Upper lobe of left lung (tissue), 4 donors: ENCODE results near the gene C16orf92.

Experiments used
- CTCF ChIP-seq, 6 experiments: fragments of 450-650 bp in 4 of 6; fragments of 200-600 bp in 2 of 6; sonication (generic) in 2 of 6; IDR thresholded peaks; one replicate each; pipeline ENCODE4 v1.5.1; 2016 to 2019; ENCODE audit warnings: antibody characterized with exemption in 6 of 6
- EP300 ChIP-seq, 4 donors: sonication (generic); formaldehyde crosslinking; IDR thresholded peaks; one replicate each; pipeline ENCODE4 v1.5.1; 2017; ENCODE audit warnings: antibody characterized with exemption in 4 of 4, control low read depth in 2 of 4
- POLR2AphosphoS5 ChIP-seq, 2 donors: sonication (generic); formaldehyde crosslinking; IDR thresholded peaks; one replicate each; pipeline ENCODE4 v1.5.1; 2017; ENCODE audit warnings: antibody characterized with exemption in 2 of 2

- no peak for TF ChIP-seq CTCF (IDR thresholded peaks at IDR 0.05)
- TF ChIP-seq POLR2AphosphoS5 (IDR thresholded peaks at IDR 0.05) = no peak
- TF ChIP-seq EP300 (IDR thresholded peaks at IDR 0.05) = no peak
Measured at GRCh38 chr16:30002614-30003346, 20.2 kb upstream of the C16orf92 start.
